ENCODE measurements around the gene THOC7. TPM values are rescaled to one million over a fixed set of nuclear protein-coding genes. Genes with fewer than 3 reads are reported as not detected.

Gene THOC7
- total RNA-seq, 1 donor from 2014 or later, result 67.3 TPM

- DNase-seq (ENCODE audit: low read depth), result no peak
- no peak overlapping the region for H3K4me3 ChIP-seq (ENCODE audit: low read depth, low read length)
- no peak for TF ChIP-seq CTCF (conservative IDR thresholded peaks at IDR 0.05; ENCODE audit: low read depth, low read length)
Measured at GRCh38 chr3:63896332-63897030, 32.9 kb upstream of the THOC7 start.

GRCh38 chr3:63895422-63896189, 32.0 kb upstream of the THOC7 start:
- TF ChIP-seq CTCF (conservative IDR thresholded peaks at IDR 0.05; ENCODE audit: low read depth, low read length), result no peak
- no peak overlapping the region for H3K4me3 ChIP-seq (ENCODE audit: low read depth, low read length)
- DNase-seq (ENCODE audit: low read depth), result no peak

- TF ChIP-seq CTCF (conservative IDR thresholded peaks at IDR 0.05; ENCODE audit: low read depth, low read length), result no peak
- DNase-seq (ENCODE audit: low read depth), result no peak
- no peak overlapping the region for H3K4me3 ChIP-seq (ENCODE audit: low read depth, low read length)
Measured at GRCh38 chr3:63892773-63893352, 29.3 kb upstream of the THOC7 start.

- no peak for TF ChIP-seq CTCF (conservative IDR thresholded peaks at IDR 0.05; ENCODE audit: low read depth, low read length)
- no peak for DNase-seq (ENCODE audit: low read depth)
- H3K4me3 ChIP-seq (ENCODE audit: low read depth, low read length), result no peak overlapping the region
Measured at GRCh38 chr3:63891518-63891917, 27.9 kb upstream of the THOC7 start.

GRCh38 chr3:63886858-63887257, 23.3 kb upstream of the THOC7 start:
- no peak for DNase-seq (ENCODE audit: low read depth)
- TF ChIP-seq CTCF (conservative IDR thresholded peaks at IDR 0.05; ENCODE audit: low read depth, low read length), result no peak
- no peak overlapping the region for H3K4me3 ChIP-seq (ENCODE audit: low read depth, low read length)

GRCh38 chr3:63880653-63881052, 17.0 kb upstream of the THOC7 start:
- no peak for TF ChIP-seq CTCF (conservative IDR thresholded peaks at IDR 0.05; ENCODE audit: low read depth, low read length)
- no peak for DNase-seq (ENCODE audit: low read depth)
- no peak overlapping the region for H3K4me3 ChIP-seq (ENCODE audit: low read depth, low read length)
